K562 (cell line): ENCODE measurements around the gene TLE3.

Experiments used
- EGR1 ChIP-seq: fragments of 450-650 bp; conservative IDR thresholded peaks from 2 replicates; pipeline ENCODE4 v1.6.1; 2017; ENCODE audit warnings: mild to moderate bottlenecking
- FOXA1 ChIP-seq: fragments of 450-650 bp; IDR thresholded peaks from 2 replicates; pipeline ENCODE4 v1.6.1; 2016; ENCODE audit warnings: mild to moderate bottlenecking, borderline replicate concordance
- PYGO2 ChIP-seq: fragments of 450-650 bp; IDR thresholded peaks from 2 replicates; pipeline ENCODE4 v1.6.1; 2016; ENCODE audit warnings: mild to moderate bottlenecking, missing genetic modification characterization, moderate library complexity, missing compliant biosample characterization

DNA sequence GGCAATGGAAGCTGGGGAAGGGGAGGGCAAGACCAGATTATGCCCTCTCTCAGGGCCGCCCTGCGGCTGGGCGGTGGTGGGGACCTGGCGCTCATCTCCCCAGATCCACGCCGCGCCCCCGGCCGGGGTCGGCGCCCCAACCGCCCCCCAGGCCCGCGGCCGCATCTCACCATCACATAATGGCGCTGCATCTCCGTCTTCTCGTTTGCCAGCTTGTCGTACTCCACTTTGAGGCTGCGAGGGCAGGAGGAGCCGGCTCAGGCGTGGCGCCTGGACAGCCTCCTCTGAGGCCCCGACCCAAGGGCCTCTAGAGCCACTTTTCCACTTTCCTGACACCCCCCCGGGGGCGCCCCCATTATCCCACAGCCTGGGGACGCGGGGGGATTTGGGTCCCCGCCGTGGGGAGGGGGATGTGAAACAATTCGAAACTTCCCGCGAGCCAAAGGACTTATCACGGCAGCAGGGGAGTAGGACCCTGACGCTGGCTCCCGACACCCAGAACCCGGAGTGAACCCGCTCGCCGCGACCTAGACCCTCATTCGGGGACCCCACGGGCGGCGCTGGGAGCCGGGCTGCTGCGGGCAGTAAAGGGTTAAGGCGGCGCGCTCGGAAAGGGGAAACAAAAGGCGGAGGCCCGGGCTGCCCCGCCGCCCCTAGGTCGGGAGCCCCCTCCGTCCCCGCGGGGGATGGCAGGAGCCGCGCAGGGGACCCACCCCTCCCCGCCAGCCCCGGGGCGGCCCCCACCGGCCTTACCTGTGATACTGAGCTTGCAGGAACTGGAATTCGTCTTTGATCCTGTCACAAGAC, 2.1 kb downstream of the TLE3 start:
- TF ChIP-seq FOXA1 = no peak
- no peak for TF ChIP-seq PYGO2 (tag)
- no peak for TF ChIP-seq EGR1
